ENCODE measurements around the gene PLEKHM3.

DNA sequence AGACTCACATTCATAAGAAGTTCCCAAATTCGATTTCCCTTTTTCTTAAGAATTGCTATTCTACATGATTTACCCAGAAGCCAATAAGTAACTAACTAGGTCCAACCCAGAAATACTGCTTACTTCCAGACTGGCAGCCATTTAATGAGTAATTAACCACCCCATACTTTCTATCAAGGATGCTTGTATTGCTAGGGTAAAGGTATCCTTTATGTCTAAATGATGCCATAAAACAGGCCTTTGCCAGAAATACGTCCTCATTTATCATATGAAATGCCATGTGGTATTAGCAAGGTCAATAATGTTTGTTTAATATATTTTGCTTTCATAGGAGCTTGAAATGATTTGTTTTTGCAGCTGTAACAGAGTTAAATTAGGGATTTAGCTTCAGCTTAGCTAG lies 56.1 kb downstream of the PLEKHM3 start:
- TF ChIP-seq, protein P1, sequence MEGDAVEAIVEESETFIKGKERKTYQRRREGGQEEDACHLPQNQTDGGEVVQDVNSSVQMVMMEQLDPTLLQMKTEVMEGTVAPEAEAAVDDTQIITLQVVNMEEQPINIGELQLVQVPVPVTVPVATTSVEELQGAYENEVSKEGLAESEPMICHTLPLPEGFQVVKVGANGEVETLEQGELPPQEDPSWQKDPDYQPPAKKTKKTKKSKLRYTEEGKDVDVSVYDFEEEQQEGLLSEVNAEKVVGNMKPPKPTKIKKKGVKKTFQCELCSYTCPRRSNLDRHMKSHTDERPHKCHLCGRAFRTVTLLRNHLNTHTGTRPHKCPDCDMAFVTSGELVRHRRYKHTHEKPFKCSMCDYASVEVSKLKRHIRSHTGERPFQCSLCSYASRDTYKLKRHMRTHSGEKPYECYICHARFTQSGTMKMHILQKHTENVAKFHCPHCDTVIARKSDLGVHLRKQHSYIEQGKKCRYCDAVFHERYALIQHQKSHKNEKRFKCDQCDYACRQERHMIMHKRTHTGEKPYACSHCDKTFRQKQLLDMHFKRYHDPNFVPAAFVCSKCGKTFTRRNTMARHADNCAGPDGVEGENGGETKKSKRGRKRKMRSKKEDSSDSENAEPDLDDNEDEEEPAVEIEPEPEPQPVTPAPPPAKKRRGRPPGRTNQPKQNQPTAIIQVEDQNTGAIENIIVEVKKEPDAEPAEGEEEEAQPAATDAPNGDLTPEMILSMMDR (tag by site-specific recombination; IDR thresholded peaks at IDR 0.05): no peak
- TF ChIP-seq, protein P2, sequence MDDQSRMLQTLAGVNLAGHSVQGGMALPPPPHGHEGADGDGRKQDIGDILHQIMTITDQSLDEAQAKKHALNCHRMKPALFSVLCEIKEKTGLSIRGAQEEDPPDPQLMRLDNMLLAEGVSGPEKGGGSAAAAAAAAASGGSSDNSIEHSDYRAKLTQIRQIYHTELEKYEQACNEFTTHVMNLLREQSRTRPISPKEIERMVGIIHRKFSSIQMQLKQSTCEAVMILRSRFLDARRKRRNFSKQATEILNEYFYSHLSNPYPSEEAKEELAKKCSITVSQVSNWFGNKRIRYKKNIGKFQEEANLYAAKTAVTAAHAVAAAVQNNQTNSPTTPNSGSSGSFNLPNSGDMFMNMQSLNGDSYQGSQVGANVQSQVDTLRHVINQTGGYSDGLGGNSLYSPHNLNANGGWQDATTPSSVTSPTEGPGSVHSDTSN (CRISPR knock-in tag; IDR thresholded peaks at IDR 0.05): no peak
- TF ChIP-seq SP2 (tag by site-specific recombination; IDR thresholded peaks at IDR 0.05) (no peak), YY1 (tag by site-specific recombination; IDR thresholded peaks at IDR 0.05) (no peak), ZNF354C (tag by site-specific recombination; IDR thresholded peaks at IDR 0.05; ENCODE audit: borderline replicate concordance, low read depth) (no peak), SP7 (tag by site-specific recombination; IDR thresholded peaks at IDR 0.05) (no peak), ZNF302 (tag by site-specific recombination; IDR thresholded peaks at IDR 0.05; ENCODE audit: low read depth) (no peak), TCF7L2 (IDR thresholded peaks at IDR 0.05; ENCODE audit: borderline replicate concordance, low read depth, low read length) (no peak)
- TF ChIP-seq, protein P3, sequence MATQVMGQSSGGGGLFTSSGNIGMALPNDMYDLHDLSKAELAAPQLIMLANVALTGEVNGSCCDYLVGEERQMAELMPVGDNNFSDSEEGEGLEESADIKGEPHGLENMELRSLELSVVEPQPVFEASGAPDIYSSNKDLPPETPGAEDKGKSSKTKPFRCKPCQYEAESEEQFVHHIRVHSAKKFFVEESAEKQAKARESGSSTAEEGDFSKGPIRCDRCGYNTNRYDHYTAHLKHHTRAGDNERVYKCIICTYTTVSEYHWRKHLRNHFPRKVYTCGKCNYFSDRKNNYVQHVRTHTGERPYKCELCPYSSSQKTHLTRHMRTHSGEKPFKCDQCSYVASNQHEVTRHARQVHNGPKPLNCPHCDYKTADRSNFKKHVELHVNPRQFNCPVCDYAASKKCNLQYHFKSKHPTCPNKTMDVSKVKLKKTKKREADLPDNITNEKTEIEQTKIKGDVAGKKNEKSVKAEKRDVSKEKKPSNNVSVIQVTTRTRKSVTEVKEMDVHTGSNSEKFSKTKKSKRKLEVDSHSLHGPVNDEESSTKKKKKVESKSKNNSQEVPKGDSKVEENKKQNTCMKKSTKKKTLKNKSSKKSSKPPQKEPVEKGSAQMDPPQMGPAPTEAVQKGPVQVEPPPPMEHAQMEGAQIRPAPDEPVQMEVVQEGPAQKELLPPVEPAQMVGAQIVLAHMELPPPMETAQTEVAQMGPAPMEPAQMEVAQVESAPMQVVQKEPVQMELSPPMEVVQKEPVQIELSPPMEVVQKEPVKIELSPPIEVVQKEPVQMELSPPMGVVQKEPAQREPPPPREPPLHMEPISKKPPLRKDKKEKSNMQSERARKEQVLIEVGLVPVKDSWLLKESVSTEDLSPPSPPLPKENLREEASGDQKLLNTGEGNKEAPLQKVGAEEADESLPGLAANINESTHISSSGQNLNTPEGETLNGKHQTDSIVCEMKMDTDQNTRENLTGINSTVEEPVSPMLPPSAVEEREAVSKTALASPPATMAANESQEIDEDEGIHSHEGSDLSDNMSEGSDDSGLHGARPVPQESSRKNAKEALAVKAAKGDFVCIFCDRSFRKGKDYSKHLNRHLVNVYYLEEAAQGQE (tag by site-specific recombination; IDR thresholded peaks at IDR 0.05): no peak
